Measurements from ENCODE around the gene ARHGAP10. TPM values are rescaled to one million over a fixed set of nuclear protein-coding genes. Genes with fewer than 3 reads are reported as not detected.

ARHGAP10 gene
- total RNA-seq, 1 donor from 2014 or later: 111 TPM

GRCh38 chr4:147689067-147689466 lies 42.8 kb upstream of the ARHGAP10 start:
- Mint-ChIP-seq H3K27me3 (ENCODE audit: low read depth) (no peaks in the 10 kb centered on the region), H3K4me3 (ENCODE audit: unreplicated experiment) (no peak overlapping the region), H3K27ac (ENCODE audit: unreplicated experiment) (no peak overlapping the region), H3K4me1 (ENCODE audit: low read depth) (peaks cover 9% of the 10 kb centered on the region), H3K36me3 (ENCODE audit: low read depth) (no peaks in the 10 kb centered on the region), H3K9me3 (ENCODE audit: low read depth) (no peaks in the 10 kb centered on the region)
- no peak for DNase-seq (ENCODE audit: low spot score)
- TF ChIP-seq CTCF (IDR thresholded peaks at IDR 0.05): no peak

GRCh38 chr4:147691820-147692219 lies 40.1 kb upstream of the ARHGAP10 start:
- DNase-seq (ENCODE audit: low spot score): no peak
- no peaks in the 10 kb centered on the region for H3K9me3 Mint-ChIP-seq (ENCODE audit: low read depth)
- H3K27ac Mint-ChIP-seq (ENCODE audit: unreplicated experiment): no peak overlapping the region
- H3K27me3 Mint-ChIP-seq (ENCODE audit: low read depth): no peaks in the 10 kb centered on the region
- H3K36me3 Mint-ChIP-seq (ENCODE audit: low read depth): no peaks in the 10 kb centered on the region
- H3K4me3 Mint-ChIP-seq (ENCODE audit: unreplicated experiment): no peak overlapping the region
- H3K4me1 Mint-ChIP-seq (ENCODE audit: low read depth): no peaks in the 10 kb centered on the region
- TF ChIP-seq CTCF (IDR thresholded peaks at IDR 0.05): no peak

DNA sequence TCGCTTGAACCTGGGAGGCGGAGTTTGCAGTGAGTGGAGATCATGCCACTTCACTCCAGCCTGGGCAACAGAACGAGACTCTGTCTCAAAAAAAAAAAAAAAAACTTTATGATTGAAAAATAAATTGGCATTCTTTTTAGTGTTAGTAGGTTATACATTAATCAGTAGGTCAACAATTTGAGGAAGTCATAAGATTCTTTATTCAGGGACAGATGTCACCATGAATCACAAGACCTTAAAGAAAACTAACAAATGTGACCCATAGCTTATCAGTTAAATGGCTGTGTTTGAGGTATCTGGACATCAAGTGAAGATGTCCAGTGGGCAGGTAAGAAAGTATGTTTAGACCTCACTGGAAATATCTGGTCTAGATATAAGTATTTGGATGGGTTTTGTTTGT lies 38.7 kb upstream of the ARHGAP10 start:
- no peaks in the 10 kb centered on the region for H3K36me3 Mint-ChIP-seq (ENCODE audit: low read depth)
- TF ChIP-seq CTCF (IDR thresholded peaks at IDR 0.05): no peak
- no peak overlapping the region for H3K27ac Mint-ChIP-seq (ENCODE audit: unreplicated experiment)
- H3K27me3 Mint-ChIP-seq (ENCODE audit: low read depth): no peaks in the 10 kb centered on the region
- no peak overlapping the region for H3K4me3 Mint-ChIP-seq (ENCODE audit: unreplicated experiment)
- H3K9me3 Mint-ChIP-seq (ENCODE audit: low read depth): no peaks in the 10 kb centered on the region
- H3K4me1 Mint-ChIP-seq (ENCODE audit: low read depth): no peaks in the 10 kb centered on the region
- no peak for DNase-seq (ENCODE audit: low spot score)

- H3K27me3 Mint-ChIP-seq (ENCODE audit: low read depth): no peaks in the 10 kb centered on the region
- no peak for DNase-seq (ENCODE audit: low spot score)
- H3K9me3 Mint-ChIP-seq (ENCODE audit: low read depth): peaks cover 3% of the 10 kb centered on the region
- no peak overlapping the region for H3K4me3 Mint-ChIP-seq (ENCODE audit: unreplicated experiment)
- H3K27ac Mint-ChIP-seq (ENCODE audit: unreplicated experiment): no peak overlapping the region
- H3K4me1 Mint-ChIP-seq (ENCODE audit: low read depth): no peaks in the 10 kb centered on the region
- TF ChIP-seq CTCF (IDR thresholded peaks at IDR 0.05): no peak
- no peaks in the 10 kb centered on the region for H3K36me3 Mint-ChIP-seq (ENCODE audit: low read depth)
Measured at GRCh38 chr4:147696866-147697265, 35.0 kb upstream of the ARHGAP10 start.

GRCh38 chr4:147704846-147705245 lies 27.0 kb upstream of the ARHGAP10 start:
- Mint-ChIP-seq H3K36me3 (ENCODE audit: low read depth) (no peaks in the 10 kb centered on the region), H3K4me1 (ENCODE audit: low read depth) (peaks cover 11% of the 10 kb centered on the region), H3K9me3 (ENCODE audit: low read depth) (peaks cover 3% of the 10 kb centered on the region), H3K27me3 (ENCODE audit: low read depth) (no peaks in the 10 kb centered on the region), H3K4me3 (ENCODE audit: unreplicated experiment) (no peak overlapping the region), H3K27ac (ENCODE audit: unreplicated experiment) (no peak overlapping the region)
- no peak for DNase-seq (ENCODE audit: low spot score)
- TF ChIP-seq CTCF (IDR thresholded peaks at IDR 0.05): no peak

Measured in chondrocyte (in vitro differentiated cells).